ENCODE data around the gene SLC35F3.

DNA sequence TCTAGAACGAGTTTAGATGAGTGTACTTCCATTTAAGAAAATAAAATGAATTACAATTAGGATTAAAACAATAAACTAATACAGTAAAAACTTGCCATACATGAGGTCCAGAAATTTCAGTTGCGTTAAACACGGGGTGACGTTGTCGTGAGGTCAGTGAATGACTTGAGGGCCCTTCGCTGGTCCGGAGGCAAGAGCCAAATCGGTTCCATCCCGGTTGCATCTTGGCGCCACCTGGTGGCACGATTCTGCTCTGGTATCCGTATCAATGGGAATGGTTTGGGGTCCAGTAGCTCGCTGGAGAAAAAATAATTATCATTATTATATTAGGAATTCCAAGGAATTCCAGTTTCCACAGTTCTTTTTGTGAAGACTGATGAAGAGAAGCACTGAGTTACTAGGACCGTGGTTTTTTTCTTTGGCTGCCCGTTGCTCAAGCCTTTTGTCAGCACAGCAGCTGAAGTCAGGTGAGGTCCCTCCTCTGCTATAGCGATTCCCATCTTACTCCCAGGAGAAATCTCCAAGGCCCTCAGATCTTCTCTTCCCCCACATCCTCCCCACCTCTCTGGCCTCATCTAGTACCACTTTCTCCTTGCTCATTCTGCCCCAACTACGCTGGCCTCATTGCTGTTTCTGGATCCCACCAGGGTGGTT lies 161.4 kb downstream of the SLC35F3 start:
- TF ChIP-seq, protein P1, sequence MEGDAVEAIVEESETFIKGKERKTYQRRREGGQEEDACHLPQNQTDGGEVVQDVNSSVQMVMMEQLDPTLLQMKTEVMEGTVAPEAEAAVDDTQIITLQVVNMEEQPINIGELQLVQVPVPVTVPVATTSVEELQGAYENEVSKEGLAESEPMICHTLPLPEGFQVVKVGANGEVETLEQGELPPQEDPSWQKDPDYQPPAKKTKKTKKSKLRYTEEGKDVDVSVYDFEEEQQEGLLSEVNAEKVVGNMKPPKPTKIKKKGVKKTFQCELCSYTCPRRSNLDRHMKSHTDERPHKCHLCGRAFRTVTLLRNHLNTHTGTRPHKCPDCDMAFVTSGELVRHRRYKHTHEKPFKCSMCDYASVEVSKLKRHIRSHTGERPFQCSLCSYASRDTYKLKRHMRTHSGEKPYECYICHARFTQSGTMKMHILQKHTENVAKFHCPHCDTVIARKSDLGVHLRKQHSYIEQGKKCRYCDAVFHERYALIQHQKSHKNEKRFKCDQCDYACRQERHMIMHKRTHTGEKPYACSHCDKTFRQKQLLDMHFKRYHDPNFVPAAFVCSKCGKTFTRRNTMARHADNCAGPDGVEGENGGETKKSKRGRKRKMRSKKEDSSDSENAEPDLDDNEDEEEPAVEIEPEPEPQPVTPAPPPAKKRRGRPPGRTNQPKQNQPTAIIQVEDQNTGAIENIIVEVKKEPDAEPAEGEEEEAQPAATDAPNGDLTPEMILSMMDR (IDR thresholded peaks at IDR 0.05), result peak; percentile 23 to 68
- no peak for TF ChIP-seq POLR2AphosphoS5 (IDR thresholded peaks at IDR 0.05)
- TF ChIP-seq EP300 (IDR thresholded peaks at IDR 0.05), result no peak
- no peak for TF ChIP-seq POLR2A (IDR thresholded peaks at IDR 0.05)

All from suprapubic skin (tissue), 4 donors.